GM23338 (cell line): Measurements from ENCODE around the gene EXOC1L. TPM values are rescaled to one million over a fixed set of nuclear protein-coding genes. Genes with fewer than 3 reads are reported as not detected.
A peak's percentile ranks its signal among the peaks of the same experiment; 100 is the strongest.

Source experiments
- ATAC-seq: fragments of 200-7000 bp; cut with Tn5 transposase; 3 replicates; pipeline ENCODE4 v1.9.1; 2020
- DNase-seq: peaks from one replicate; pipeline ENCODE4 v3.0.0-alpha.2; 2015; ENCODE audit warnings: low spot score
- H2AFZ ChIP-seq: fragments of 200-600 bp; sonication (generic); 2 replicates; pipeline ENCODE4 v1.8.0; 2016; ENCODE audit warnings: antibody characterized with exemption, mild to moderate bottlenecking, moderate library complexity
- H3F3A ChIP-seq: fragments of 200-600 bp; sonication (generic); replicated peaks from 2 replicates; pipeline ENCODE4 v1.8.0; 2017; ENCODE audit warnings: antibody characterized with exemption, mixed run types, low read depth
- H3K27ac ChIP-seq: fragments of 200-600 bp; sonication (generic); 2 replicates; pipeline ENCODE4 v1.6.1; 2016; ENCODE audit warnings: low read depth
- H3K27me3 ChIP-seq: fragments of 200-600 bp; sonication (generic); 2 replicates; pipeline ENCODE4 v1.8.0; 2016; ENCODE audit warnings: mild to moderate bottlenecking, mixed run types, moderate library complexity; ENCODE audit not compliant: insufficient read depth
- H3K36me3 ChIP-seq: fragments of 200-600 bp; sonication (generic); 2 replicates; pipeline ENCODE4 v1.8.0; 2016; ENCODE audit warnings: mild to moderate bottlenecking; ENCODE audit not compliant: insufficient read depth
- H3K4me1 ChIP-seq: fragments of 200-600 bp; sonication (generic); 2 replicates; pipeline ENCODE4 v1.8.0; 2016; ENCODE audit warnings: mild to moderate bottlenecking, moderate library complexity; ENCODE audit not compliant: insufficient read depth
- H3K4me2 ChIP-seq: fragments of 200-600 bp; sonication (generic); 2 replicates; pipeline ENCODE4 v1.7.1; 2017; ENCODE audit warnings: mixed run types
- H3K4me3 ChIP-seq: fragments of 200-600 bp; sonication (generic); 2 replicates; pipeline ENCODE4 v1.6.1; 2016; ENCODE audit warnings: mixed run types
- H3K79me2 ChIP-seq: fragments of 200-600 bp; sonication (generic); replicated peaks from 2 replicates; pipeline ENCODE4 v1.8.0; 2017; ENCODE audit warnings: mild to moderate bottlenecking; ENCODE audit not compliant: insufficient read depth
- H3K9me2 ChIP-seq: fragments of 200-600 bp; sonication (generic); 2 replicates; pipeline ENCODE4 v1.8.0; 2017; ENCODE audit not compliant: insufficient read depth
- H4K20me1 ChIP-seq: fragments of 200-600 bp; sonication (generic); replicated peaks from 2 replicates; pipeline ENCODE4 v1.8.0; 2017; ENCODE audit warnings: mild to moderate bottlenecking; ENCODE audit not compliant: insufficient read depth
- H3K27ac Mint-ChIP-seq: 2 replicates; pipeline ENCODE4 v1.8.0; 2020; ENCODE audit warnings: inconsistent platforms, mild to moderate bottlenecking, moderate library complexity, mixed read lengths
- H3K27me3 Mint-ChIP-seq: 3 replicates; pipeline ENCODE4 v1.8.0; 2022; ENCODE audit warnings: low read depth, mild to moderate bottlenecking, moderate library complexity, mixed read lengths, inconsistent platforms; ENCODE audit not compliant: insufficient read depth, poor library complexity
- H3K36me3 Mint-ChIP-seq: 3 replicates; pipeline ENCODE4 v1.8.0; 2021; ENCODE audit warnings: low read depth, mild to moderate bottlenecking, inconsistent platforms, moderate library complexity, mixed read lengths
- H3K4me1 Mint-ChIP-seq: 3 replicates; pipeline ENCODE4 v1.8.0; 2020; ENCODE audit warnings: mild to moderate bottlenecking, inconsistent platforms, mixed read lengths
- H3K4me3 Mint-ChIP-seq: 3 replicates; pipeline ENCODE4 v1.8.0; 2021; ENCODE audit warnings: moderate library complexity, mild to moderate bottlenecking, inconsistent platforms, mixed read lengths
- H3K9me3 Mint-ChIP-seq: 3 replicates; pipeline ENCODE4 v1.8.0; 2020; ENCODE audit warnings: moderate library complexity, mild to moderate bottlenecking, inconsistent platforms, mixed read lengths
- EZH2 ChIP-seq: fragments of 200-600 bp; sonication (generic); IDR thresholded peaks from one replicate; pipeline ENCODE4 v1.8.0; 2017; ENCODE audit warnings: antibody characterized with exemption, mild to moderate bottlenecking, low read depth; ENCODE audit not compliant: unreplicated experiment
- EZH2phosphoT487 ChIP-seq: fragments of 200-600 bp; sonication (generic); IDR thresholded peaks from one replicate; pipeline ENCODE4 v1.8.1; 2018; ENCODE audit warnings: antibody characterized with exemption; ENCODE audit not compliant: unreplicated experiment
- NANOG ChIP-seq: IDR thresholded peaks from 2 replicates; pipeline ENCODE4 v1.6.1; 2016; ENCODE audit warnings: antibody characterized with exemption, borderline replicate concordance
- polyA plus RNA-seq: library from polyadenylated mRNA; unstranded; fragments of >200 nt; fragmentation: Nextera tagmentation; extraction: Ambion mirVana; gene quantifications from 2 replicates; pipeline ENCODE4 v1.2.1, GENCODE V29; 2016
- total RNA-seq: library from RNA; depleted of rRNA; stranded (reverse); fragments of >200 nt; shearing (Covaris generic); gene quantifications from 2 replicates; pipeline ENCODE4 v1.2.3, GENCODE V29; 2014
- TF ChIP-seq, protein P1 (sequence below): IDR thresholded peaks from one replicate; pipeline ENCODE4 v1.6.1; 2018; ENCODE audit warnings: antibody characterized with exemption; ENCODE audit not compliant: unreplicated experiment
- TF ChIP-seq, protein P2 (sequence below): fragments of 250-450 bp; sonication (Bioruptor Pico); IDR thresholded peaks from 2 replicates; pipeline ENCODE4 v1.5.0; 2020; ENCODE audit warnings: mild to moderate bottlenecking, moderate library complexity
- TF ChIP-seq, protein P3 (sequence below), 2 experiments: fragments of 200-600 bp in 1 of 2; sonication (generic) in 1 of 2; conservative IDR thresholded peaks; 2 replicates each; pipeline versions ENCODE4 v1.5.1 to v1.6.1; 2016 to 2017; ENCODE audit warnings: antibody characterized with exemption in 2 of 2, low read depth in 2 of 2, mild to moderate bottlenecking in 2 of 2, moderate library complexity in 1 of 2
- TF ChIP-seq, protein P4 (sequence below): IDR thresholded peaks from 2 replicates; pipeline ENCODE4 v1.6.1; 2016; ENCODE audit warnings: antibody characterized with exemption

The EXOC1L gene
- total and polyA plus RNA-seq, 2 experiments from 2014 or later: not detected

DNA sequence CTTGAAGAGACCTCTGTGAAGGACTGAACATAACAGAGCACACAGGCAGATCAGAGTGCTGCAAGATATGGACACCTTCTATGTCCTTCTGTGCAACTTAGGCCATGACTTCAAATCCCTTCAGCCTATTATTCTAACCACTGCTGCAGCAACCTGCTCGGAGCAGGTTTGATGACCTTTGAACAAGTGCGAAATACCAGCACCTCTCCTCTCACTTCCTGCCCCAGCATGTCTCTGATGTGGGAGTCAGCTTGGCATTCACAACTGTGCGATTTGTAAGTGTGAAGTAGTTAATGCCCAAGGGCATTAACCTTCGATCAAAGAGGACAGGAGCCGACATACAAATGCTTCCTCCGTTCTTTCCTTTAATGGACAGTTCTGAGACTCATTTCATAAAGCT lies 32.3 kb downstream of the EXOC1L start (continued):
- TF ChIP-seq, protein P1, sequence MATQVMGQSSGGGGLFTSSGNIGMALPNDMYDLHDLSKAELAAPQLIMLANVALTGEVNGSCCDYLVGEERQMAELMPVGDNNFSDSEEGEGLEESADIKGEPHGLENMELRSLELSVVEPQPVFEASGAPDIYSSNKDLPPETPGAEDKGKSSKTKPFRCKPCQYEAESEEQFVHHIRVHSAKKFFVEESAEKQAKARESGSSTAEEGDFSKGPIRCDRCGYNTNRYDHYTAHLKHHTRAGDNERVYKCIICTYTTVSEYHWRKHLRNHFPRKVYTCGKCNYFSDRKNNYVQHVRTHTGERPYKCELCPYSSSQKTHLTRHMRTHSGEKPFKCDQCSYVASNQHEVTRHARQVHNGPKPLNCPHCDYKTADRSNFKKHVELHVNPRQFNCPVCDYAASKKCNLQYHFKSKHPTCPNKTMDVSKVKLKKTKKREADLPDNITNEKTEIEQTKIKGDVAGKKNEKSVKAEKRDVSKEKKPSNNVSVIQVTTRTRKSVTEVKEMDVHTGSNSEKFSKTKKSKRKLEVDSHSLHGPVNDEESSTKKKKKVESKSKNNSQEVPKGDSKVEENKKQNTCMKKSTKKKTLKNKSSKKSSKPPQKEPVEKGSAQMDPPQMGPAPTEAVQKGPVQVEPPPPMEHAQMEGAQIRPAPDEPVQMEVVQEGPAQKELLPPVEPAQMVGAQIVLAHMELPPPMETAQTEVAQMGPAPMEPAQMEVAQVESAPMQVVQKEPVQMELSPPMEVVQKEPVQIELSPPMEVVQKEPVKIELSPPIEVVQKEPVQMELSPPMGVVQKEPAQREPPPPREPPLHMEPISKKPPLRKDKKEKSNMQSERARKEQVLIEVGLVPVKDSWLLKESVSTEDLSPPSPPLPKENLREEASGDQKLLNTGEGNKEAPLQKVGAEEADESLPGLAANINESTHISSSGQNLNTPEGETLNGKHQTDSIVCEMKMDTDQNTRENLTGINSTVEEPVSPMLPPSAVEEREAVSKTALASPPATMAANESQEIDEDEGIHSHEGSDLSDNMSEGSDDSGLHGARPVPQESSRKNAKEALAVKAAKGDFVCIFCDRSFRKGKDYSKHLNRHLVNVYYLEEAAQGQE: no peak
- TF ChIP-seq NANOG: no peak
- TF ChIP-seq, protein P2, sequence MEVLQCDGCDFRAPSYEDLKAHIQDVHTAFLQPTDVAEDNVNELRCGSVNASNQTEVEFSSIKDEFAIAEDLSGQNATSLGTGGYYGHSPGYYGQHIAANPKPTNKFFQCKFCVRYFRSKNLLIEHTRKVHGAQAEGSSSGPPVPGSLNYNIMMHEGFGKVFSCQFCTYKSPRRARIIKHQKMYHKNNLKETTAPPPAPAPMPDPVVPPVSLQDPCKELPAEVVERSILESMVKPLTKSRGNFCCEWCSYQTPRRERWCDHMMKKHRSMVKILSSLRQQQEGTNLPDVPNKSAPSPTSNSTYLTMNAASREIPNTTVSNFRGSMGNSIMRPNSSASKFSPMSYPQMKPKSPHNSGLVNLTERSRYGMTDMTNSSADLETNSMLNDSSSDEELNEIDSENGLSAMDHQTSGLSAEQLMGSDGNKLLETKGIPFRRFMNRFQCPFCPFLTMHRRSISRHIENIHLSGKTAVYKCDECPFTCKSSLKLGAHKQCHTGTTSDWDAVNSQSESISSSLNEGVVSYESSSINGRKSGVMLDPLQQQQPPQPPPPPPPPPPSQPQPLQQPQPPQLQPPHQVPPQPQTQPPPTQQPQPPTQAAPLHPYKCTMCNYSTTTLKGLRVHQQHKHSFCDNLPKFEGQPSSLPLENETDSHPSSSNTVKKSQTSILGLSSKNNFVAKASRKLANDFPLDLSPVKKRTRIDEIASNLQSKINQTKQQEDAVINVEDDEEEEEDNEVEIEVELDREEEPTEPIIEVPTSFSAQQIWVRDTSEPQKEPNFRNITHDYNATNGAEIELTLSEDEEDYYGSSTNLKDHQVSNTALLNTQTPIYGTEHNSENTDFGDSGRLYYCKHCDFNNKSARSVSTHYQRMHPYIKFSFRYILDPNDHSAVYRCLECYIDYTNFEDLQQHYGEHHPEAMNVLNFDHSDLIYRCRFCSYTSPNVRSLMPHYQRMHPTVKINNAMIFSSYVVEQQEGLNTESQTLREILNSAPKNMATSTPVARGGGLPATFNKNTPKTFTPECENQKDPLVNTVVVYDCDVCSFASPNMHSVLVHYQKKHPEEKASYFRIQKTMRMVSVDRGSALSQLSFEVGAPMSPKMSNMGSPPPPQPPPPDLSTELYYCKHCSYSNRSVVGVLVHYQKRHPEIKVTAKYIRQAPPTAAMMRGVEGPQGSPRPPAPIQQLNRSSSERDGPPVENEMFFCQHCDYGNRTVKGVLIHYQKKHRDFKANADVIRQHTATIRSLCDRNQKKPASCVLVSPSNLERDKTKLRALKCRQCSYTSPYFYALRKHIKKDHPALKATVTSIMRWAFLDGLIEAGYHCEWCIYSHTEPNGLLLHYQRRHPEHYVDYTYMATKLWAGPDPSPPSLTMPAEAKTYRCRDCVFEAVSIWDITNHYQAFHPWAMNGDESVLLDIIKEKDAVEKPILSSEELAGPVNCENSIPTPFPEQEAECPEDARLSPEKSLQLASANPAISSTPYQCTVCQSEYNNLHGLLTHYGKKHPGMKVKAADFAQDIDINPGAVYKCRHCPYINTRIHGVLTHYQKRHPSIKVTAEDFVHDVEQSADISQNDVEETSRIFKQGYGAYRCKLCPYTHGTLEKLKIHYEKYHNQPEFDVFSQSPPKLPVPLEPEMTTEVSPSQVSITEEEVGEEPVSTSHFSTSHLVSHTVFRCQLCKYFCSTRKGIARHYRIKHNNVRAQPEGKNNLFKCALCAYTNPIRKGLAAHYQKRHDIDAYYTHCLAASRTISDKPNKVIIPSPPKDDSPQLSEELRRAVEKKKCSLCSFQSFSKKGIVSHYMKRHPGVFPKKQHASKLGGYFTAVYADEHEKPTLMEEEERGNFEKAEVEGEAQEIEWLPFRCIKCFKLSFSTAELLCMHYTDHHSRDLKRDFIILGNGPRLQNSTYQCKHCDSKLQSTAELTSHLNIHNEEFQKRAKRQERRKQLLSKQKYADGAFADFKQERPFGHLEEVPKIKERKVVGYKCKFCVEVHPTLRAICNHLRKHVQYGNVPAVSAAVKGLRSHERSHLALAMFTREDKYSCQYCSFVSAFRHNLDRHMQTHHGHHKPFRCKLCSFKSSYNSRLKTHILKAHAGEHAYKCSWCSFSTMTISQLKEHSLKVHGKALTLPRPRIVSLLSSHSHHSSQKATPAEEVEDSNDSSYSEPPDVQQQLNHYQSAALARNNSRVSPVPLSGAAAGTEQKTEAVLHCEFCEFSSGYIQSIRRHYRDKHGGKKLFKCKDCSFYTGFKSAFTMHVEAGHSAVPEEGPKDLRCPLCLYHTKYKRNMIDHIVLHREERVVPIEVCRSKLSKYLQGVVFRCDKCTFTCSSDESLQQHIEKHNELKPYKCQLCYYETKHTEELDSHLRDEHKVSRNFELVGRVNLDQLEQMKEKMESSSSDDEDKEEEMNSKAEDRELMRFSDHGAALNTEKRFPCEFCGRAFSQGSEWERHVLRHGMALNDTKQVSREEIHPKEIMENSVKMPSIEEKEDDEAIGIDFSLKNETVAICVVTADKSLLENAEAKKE (CRISPR knock-in tag): no peak

DNA sequence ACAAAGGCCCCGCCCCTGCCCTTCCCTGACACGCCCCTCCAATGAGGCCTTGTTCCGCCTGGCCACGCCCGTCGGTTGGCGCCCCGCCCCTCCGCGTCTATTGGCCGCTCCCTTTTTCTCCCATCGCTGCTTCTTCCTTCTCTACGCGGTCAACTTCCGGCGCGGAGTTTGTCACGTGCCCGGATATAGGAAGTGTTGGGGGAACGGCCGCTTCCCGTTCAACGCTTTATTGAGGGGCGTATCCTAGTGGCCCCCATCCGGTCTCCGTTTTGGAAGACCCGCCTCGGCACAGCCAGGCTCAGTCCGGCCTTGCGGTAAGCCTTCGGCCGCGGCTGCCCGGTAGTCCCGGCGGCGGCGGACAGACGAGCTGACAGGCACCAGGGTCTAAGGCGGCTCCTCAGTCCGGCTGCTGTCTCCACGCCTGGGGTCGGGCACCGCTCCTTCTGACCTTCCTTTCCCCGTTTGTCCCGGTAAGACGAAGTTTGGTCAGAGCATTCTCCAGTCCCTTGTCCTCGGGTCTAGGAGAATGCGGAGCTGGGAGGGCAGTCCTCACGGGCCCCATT lies 34.0 kb downstream of the EXOC1L start, which contains the start of gene EXOC1:
EXOC1 (plus strand) TSS at position 165 of the 563 bp plus-strand sequence. CDS start 4,676 bp downstream, outside the sequence.
- ATAC-seq (peak; percentile 96), DNase-seq (peak; percentile 99)
- H3K4me3 Mint-ChIP-seq: no peak within 1 kb of the TSS
- no peaks in the 10 kb centered on the region for H3K36me3 ChIP-seq
- H3K27me3 Mint-ChIP-seq: peaks cover 2% of the 10 kb centered on the region
- H3K27me3 ChIP-seq: no peaks in the 10 kb centered on the region
- peaks cover 5% of the 10 kb centered on the region for H3K9me2 ChIP-seq
- H3K4me1 ChIP-seq: peaks cover 4% of the 10 kb centered on the region; the same call in 1 of the 2 replicates
- no peaks in the 10 kb centered on the region; the same call in 2 of the 3 replicates for H3K9me3 Mint-ChIP-seq
- no peaks in the 10 kb centered on the region for H4K20me1 ChIP-seq
- H3K4me2 ChIP-seq: peak within 1 kb of the TSS; percentile 82
- H2AFZ ChIP-seq: peak within 1 kb of the TSS; percentile 89
- H3K36me3 Mint-ChIP-seq: peaks cover 4% of the 10 kb centered on the region; the same call in 1 of the 3 replicates
- H3K27ac ChIP-seq: no peak within 1 kb of the TSS
- H3K4me3 ChIP-seq: peak within 1 kb of the TSS; percentile 86
- H3K4me1 Mint-ChIP-seq: peaks cover 13% of the 10 kb centered on the region
- H3K79me2 ChIP-seq: peaks cover 7% of the 10 kb centered on the region
- H3K27ac Mint-ChIP-seq: peak within 1 kb of the TSS; percentile 89
- no peaks in the 10 kb centered on the region for H3F3A ChIP-seq
- TF ChIP-seq, protein P3, sequence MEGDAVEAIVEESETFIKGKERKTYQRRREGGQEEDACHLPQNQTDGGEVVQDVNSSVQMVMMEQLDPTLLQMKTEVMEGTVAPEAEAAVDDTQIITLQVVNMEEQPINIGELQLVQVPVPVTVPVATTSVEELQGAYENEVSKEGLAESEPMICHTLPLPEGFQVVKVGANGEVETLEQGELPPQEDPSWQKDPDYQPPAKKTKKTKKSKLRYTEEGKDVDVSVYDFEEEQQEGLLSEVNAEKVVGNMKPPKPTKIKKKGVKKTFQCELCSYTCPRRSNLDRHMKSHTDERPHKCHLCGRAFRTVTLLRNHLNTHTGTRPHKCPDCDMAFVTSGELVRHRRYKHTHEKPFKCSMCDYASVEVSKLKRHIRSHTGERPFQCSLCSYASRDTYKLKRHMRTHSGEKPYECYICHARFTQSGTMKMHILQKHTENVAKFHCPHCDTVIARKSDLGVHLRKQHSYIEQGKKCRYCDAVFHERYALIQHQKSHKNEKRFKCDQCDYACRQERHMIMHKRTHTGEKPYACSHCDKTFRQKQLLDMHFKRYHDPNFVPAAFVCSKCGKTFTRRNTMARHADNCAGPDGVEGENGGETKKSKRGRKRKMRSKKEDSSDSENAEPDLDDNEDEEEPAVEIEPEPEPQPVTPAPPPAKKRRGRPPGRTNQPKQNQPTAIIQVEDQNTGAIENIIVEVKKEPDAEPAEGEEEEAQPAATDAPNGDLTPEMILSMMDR (conservative IDR thresholded peaks at IDR 0.05; ENCODE audit: low read depth in 2 of 2): 0 out of 4 replicates have a peak, but pooled peaks of 1 of the 2 experiments have one; percentile 1
- TF ChIP-seq, protein P4, sequence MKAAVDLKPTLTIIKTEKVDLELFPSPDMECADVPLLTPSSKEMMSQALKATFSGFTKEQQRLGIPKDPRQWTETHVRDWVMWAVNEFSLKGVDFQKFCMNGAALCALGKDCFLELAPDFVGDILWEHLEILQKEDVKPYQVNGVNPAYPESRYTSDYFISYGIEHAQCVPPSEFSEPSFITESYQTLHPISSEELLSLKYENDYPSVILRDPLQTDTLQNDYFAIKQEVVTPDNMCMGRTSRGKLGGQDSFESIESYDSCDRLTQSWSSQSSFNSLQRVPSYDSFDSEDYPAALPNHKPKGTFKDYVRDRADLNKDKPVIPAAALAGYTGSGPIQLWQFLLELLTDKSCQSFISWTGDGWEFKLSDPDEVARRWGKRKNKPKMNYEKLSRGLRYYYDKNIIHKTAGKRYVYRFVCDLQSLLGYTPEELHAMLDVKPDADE: peak; percentile 78
- TF ChIP-seq EZH2: no peak
- TF ChIP-seq EZH2phosphoT487: no peak
